ENCODE data around the gene TBX2.

GRCh38 chr17:61394630-61395408 is 4.8 kb upstream of the TBX2 start:
- no peak for TF ChIP-seq REST (tag by site-specific recombination; IDR thresholded peaks at IDR 0.05)
- TF ChIP-seq ZNF133 (tag by site-specific recombination; IDR thresholded peaks at IDR 0.05), result no peak
- TF ChIP-seq YY1 (tag by site-specific recombination; IDR thresholded peaks at IDR 0.05), result no peak
- no peak for TF ChIP-seq CTCF (tag by site-specific recombination; IDR thresholded peaks at IDR 0.05)
- no peak for TF ChIP-seq ZNF549 (tag by site-specific recombination; IDR thresholded peaks at IDR 0.05)
- no peak for TF ChIP-seq ZNF488 (tag by site-specific recombination; IDR thresholded peaks at IDR 0.05)
- no peak for TF ChIP-seq ZNF121 (tag by site-specific recombination; IDR thresholded peaks at IDR 0.05)
- TF ChIP-seq TCF7L2 (IDR thresholded peaks at IDR 0.05; ENCODE audit: borderline replicate concordance, low read depth, low read length), result no peak
- no peak for TF ChIP-seq ZNF664 (tag by site-specific recombination; IDR thresholded peaks at IDR 0.05)
- no peak for TF ChIP-seq ZNF426 (tag by site-specific recombination; IDR thresholded peaks at IDR 0.05)
- no peak for TF ChIP-seq ZNF184 (tag by site-specific recombination; IDR thresholded peaks at IDR 0.05)
